H1 (cell line): Measurements from ENCODE around the gene NIPAL1. TPM values are rescaled to one million over a fixed set of nuclear protein-coding genes. Genes with fewer than 3 reads are reported as not detected.

ENCODE experiments used
- FOSL1 ChIP-seq: IDR thresholded peaks from 2 replicates; pipeline ENCODE4 v1.6.1; 2011; ENCODE audit warnings: mild to moderate bottlenecking, low read depth, low read length, moderate library complexity; ENCODE audit not compliant: insufficient read depth
- KDM4A ChIP-seq: IDR thresholded peaks from one replicate; pipeline ENCODE4 v1.7.1; 2012; ENCODE audit warnings: low read depth, mild to moderate bottlenecking, moderate library complexity, low read length, inconsistent platforms; ENCODE audit not compliant: severe bottlenecking
- NRF1 ChIP-seq: IDR thresholded peaks from 2 replicates; pipeline ENCODE4 v1.6.1; 2011; ENCODE audit warnings: mild to moderate bottlenecking, low read depth, low read length, improper control_type of control experiment
- POLR2A ChIP-seq, 2 experiments: IDR thresholded peaks; 1 replicate in 1 of 2; 2 replicates in 1 of 2; pipeline ENCODE4 v1.6.1; 2011; ENCODE audit warnings: low read depth in 2 of 2, low read length in 2 of 2, mild to moderate bottlenecking in 2 of 2; ENCODE audit errors: control extremely low read depth in 1 of 2
- polyA plus RNA-seq, 7 experiments: library from polyadenylated mRNA; depleted of rRNA in 3 of 7; stranded (reverse) in 5 of 7; unstranded in 2 of 7; fragments of >200 nt in 5 of 7; fragments of 200-250 nt in 2 of 7; gene quantifications; 1 replicate in 5 of 7; 2 replicates in 1 of 7; 4 replicates in 1 of 7; pipeline versions ENCODE4 v1.2.1 to v1.2.3, GENCODE V29; 2011 to 2013; ENCODE audit warnings: missing spikeins in 2 of 7, mixed read lengths in 2 of 7
- total RNA-seq: library from RNA; stranded (reverse); fragmentation: NEBNext Ultra II Directional; extraction: Animal tissue kit (Norgen Biotek cat#: 25700); gene quantifications from 2 replicates; pipeline ENCODE4 v1.2.1, GENCODE V29; 2021

Gene NIPAL1
- total and polyA plus RNA-seq, 2 of the 8 experiments (the other 6 are each of a cell fraction or from before 2014, with no cell fraction given) = 1.4 to 4.9 TPM

DNA sequence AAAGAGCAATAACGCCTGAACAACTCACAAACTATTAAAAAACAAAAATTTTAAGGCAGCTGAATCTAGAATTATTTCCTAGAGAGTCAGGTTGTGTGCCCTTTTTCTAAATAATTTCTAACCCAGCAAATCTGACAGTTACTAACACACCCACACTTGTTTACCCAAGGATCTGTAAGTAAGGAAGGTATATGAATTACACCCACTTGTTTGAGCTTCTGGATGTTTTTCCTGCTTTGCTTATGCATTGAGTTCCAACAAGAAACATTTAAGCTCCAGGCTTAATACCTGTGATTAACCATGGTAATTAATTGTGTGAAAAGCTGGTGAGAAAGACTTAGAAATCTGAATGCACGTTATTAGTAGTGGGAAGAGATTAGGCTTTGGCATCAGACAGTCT lies 1.5 kb downstream of the NIPAL1 start (continued):
- TF ChIP-seq NRF1 (no peak), KDM4A (no peak), POLR2A (IDR thresholded peaks at IDR 0.05; ENCODE audit: control extremely low read depth in 1 of 2, low read depth in 2 of 2, low read length in 2 of 2) (no peak), FOSL1 (no peak)
